Endodermal cell (in vitro differentiated cells): ENCODE data around the gene SCML2. TPM values are rescaled to one million over a fixed set of nuclear protein-coding genes. Genes with fewer than 3 reads are reported as not detected.

Experiments used
- DNase-seq: peaks from one replicate; pipeline ENCODE4 v3.0.0-alpha.2; 2017
- H3K27ac ChIP-seq: 2 replicates; pipeline ENCODE4 v1.5.1; 2013; ENCODE audit warnings: mild to moderate bottlenecking, low read depth, low read length, moderate library complexity
- H3K27me3 ChIP-seq: 2 replicates; pipeline ENCODE4 v1.6.1; 2013; ENCODE audit warnings: mild to moderate bottlenecking, low read length, moderate library complexity; ENCODE audit not compliant: insufficient read depth, control insufficient read depth, poor library complexity, severe bottlenecking
- H3K36me3 ChIP-seq: 2 replicates; pipeline ENCODE4 v1.7.0; 2013; ENCODE audit warnings: mild to moderate bottlenecking, low read length, moderate library complexity; ENCODE audit not compliant: control insufficient read depth, insufficient read depth
- H3K4me1 ChIP-seq: one replicate; pipeline ENCODE4 v1.7.0; 2013; ENCODE audit warnings: low read length; ENCODE audit not compliant: control insufficient read depth, insufficient read depth
- H3K4me3 ChIP-seq: 2 replicates; pipeline ENCODE4 v1.5.1; 2013; ENCODE audit warnings: mild to moderate bottlenecking, low read length, moderate library complexity
- H3K9ac ChIP-seq: 2 replicates; pipeline ENCODE4 v1.6.1; 2013; ENCODE audit warnings: mild to moderate bottlenecking, low read length, moderate library complexity; ENCODE audit not compliant: poor library complexity, severe bottlenecking; ENCODE audit errors: extremely low read depth
- H3K9me3 ChIP-seq: 2 replicates; pipeline ENCODE4 v1.6.1; 2013; ENCODE audit warnings: mild to moderate bottlenecking, low read length, moderate library complexity; ENCODE audit not compliant: control insufficient read depth
- H3K27ac Mint-ChIP-seq: 2 replicates; pipeline ENCODE4 v1.8.0; 2020; ENCODE audit warnings: mixed read lengths
- H3K27me3 Mint-ChIP-seq: 2 replicates; pipeline ENCODE4 v1.8.0; 2021; ENCODE audit warnings: mild to moderate bottlenecking, mixed read lengths; ENCODE audit not compliant: insufficient read depth
- H3K36me3 Mint-ChIP-seq: 2 replicates; pipeline ENCODE4 v1.8.0; 2020; ENCODE audit warnings: low read depth, mixed read lengths
- H3K4me1 Mint-ChIP-seq: 2 replicates; pipeline ENCODE4 v1.8.0; 2020; ENCODE audit warnings: mixed read lengths
- H3K4me3 Mint-ChIP-seq: 2 replicates; pipeline ENCODE4 v1.8.0; 2020; ENCODE audit warnings: mild to moderate bottlenecking, moderate library complexity, mixed read lengths
- H3K9me3 Mint-ChIP-seq: 2 replicates; pipeline ENCODE4 v1.8.0; 2020; ENCODE audit warnings: mild to moderate bottlenecking, mixed read lengths
- CTCF ChIP-seq: fragments of 200-600 bp; sonication (generic); conservative IDR thresholded peaks from 2 replicates; pipeline ENCODE4 v1.5.0; 2021; ENCODE audit warnings: antibody characterized with exemption, mild to moderate bottlenecking
- WGBS, 2 experiments: methylation state at CpG; one replicate each; pipeline versions ENCODE4 v1.1.5 to v1.1.7; 2013; ENCODE audit warnings: missing lambda C conversion rate in 2 of 2, mixed read lengths in 1 of 2; ENCODE audit not compliant: insufficient coverage in 1 of 2, insufficient read length in 1 of 2; 5-methylcytosine and 5-hydroxymethylcytosine counted together
- total RNA-seq, 2 donors: library from RNA; stranded (reverse); fragmentation: NEBNext Ultra II Directional in 1 of 2; extraction: Animal tissue kit (Norgen Biotek cat#: 25700) in 1 of 2; gene quantifications; 2 replicates in 1 of 2; 3 replicates in 1 of 2; pipeline ENCODE4 v1.2.1, GENCODE V29; 2021

The SCML2 gene
- total RNA-seq, 2 donors from 2014 or later: 16.8 to 22.8 TPM

- Histone ChIP-seq H3K4me3 (no peak overlapping the region), H3K27me3 (no peaks in the 10 kb centered on the region), H3K27ac (no peak overlapping the region), H3K4me1 (no peaks in the 10 kb centered on the region), H3K9ac (no peak overlapping the region), H3K36me3 (no peaks in the 10 kb centered on the region), H3K9me3 (no peaks in the 10 kb centered on the region)
- whole genome bisulfite sequencing, 2 experiments: 80 to 96% methylated on average over 2 to 9 of the region's 11 CpGs
- no peaks in the 10 kb centered on the region for H3K4me1 Mint-ChIP-seq
- no peak overlapping the region for H3K27ac Mint-ChIP-seq
- TF ChIP-seq CTCF: no peak
- H3K36me3 Mint-ChIP-seq: no peaks in the 10 kb centered on the region
- no peak overlapping the region for H3K4me3 Mint-ChIP-seq
- DNase-seq: no peak
- peaks cover 41% of the 10 kb centered on the region for H3K9me3 Mint-ChIP-seq
- H3K27me3 Mint-ChIP-seq: no peaks in the 10 kb centered on the region
Observed at GRCh38 chrX:18394477-18394876, 40.0 kb upstream of the SCML2 start.

- Mint-ChIP-seq H3K4me1 (no peaks in the 10 kb centered on the region), H3K27ac (no peak overlapping the region), H3K36me3 (no peaks in the 10 kb centered on the region), H3K27me3 (no peaks in the 10 kb centered on the region), H3K9me3 (peaks cover 37% of the 10 kb centered on the region), H3K4me3 (no peak overlapping the region)
- DNase-seq: peak; percentile 84
- Histone ChIP-seq H3K36me3 (no peaks in the 10 kb centered on the region), H3K9ac (no peak overlapping the region), H3K27me3 (no peaks in the 10 kb centered on the region), H3K4me3 (no peak overlapping the region), H3K27ac (no peak overlapping the region), H3K4me1 (no peaks in the 10 kb centered on the region), H3K9me3 (no peaks in the 10 kb centered on the region)
- 23% methylated on average over 3 of the region's 9 CpGs; no CpG with 5 or more reads in 1 of the 2 experiments for WGBS, 2 experiments
- TF ChIP-seq CTCF: peak; percentile 85
Observed at GRCh38 chrX:18390941-18391538, 36.6 kb upstream of the SCML2 start.

GRCh38 chrX:18389966-18390365, 35.5 kb upstream of the SCML2 start:
- Mint-ChIP-seq H3K27me3 (no peaks in the 10 kb centered on the region), H3K4me3 (no peak overlapping the region), H3K4me1 (no peaks in the 10 kb centered on the region), H3K36me3 (no peaks in the 10 kb centered on the region), H3K27ac (no peak overlapping the region), H3K9me3 (peaks cover 33% of the 10 kb centered on the region)
- DNase-seq: no peak
- Histone ChIP-seq H3K4me1 (no peaks in the 10 kb centered on the region), H3K27ac (no peak overlapping the region), H3K9me3 (no peaks in the 10 kb centered on the region), H3K27me3 (no peaks in the 10 kb centered on the region), H3K9ac (no peak overlapping the region), H3K4me3 (no peak overlapping the region), H3K36me3 (no peaks in the 10 kb centered on the region)
- WGBS, 2 experiments: 79% methylated on average over 2 of the region's 3 CpGs; no CpG with 5 or more reads in 1 of the 2 experiments
- TF ChIP-seq CTCF: peak; percentile 63
